ENCODE measurements around the gene CFAP46. TPM values are rescaled to one million over a fixed set of nuclear protein-coding genes. Genes with fewer than 3 reads are reported as not detected.

Gene CFAP46
- polyA plus RNA-seq, 3 donors, result 0.07 TPM; not detected in 2

DNA sequence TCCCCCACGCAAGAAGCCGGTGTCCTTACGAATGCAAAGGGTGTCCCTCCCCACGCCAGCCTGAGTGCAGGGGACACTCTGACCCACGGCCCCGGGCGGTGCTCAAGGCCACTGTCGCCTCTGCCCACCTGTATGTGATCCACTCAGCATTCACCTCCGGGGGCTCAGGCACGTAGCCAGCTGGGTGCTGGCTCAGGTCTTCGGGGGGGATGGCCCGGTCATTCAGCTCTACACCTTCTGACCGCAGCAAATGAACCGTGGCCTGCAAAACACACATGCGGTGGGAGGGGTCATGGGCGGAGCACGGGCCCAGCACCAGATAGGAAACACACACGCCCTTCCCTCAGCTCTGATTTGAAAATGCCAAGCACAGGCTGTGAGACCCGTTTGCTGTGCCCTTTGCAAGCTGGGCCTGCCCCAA is 25.9 kb downstream of the CFAP46 start:
- no peak overlapping the region for H3K4me3 Mint-ChIP-seq
- TF ChIP-seq, protein P1, sequence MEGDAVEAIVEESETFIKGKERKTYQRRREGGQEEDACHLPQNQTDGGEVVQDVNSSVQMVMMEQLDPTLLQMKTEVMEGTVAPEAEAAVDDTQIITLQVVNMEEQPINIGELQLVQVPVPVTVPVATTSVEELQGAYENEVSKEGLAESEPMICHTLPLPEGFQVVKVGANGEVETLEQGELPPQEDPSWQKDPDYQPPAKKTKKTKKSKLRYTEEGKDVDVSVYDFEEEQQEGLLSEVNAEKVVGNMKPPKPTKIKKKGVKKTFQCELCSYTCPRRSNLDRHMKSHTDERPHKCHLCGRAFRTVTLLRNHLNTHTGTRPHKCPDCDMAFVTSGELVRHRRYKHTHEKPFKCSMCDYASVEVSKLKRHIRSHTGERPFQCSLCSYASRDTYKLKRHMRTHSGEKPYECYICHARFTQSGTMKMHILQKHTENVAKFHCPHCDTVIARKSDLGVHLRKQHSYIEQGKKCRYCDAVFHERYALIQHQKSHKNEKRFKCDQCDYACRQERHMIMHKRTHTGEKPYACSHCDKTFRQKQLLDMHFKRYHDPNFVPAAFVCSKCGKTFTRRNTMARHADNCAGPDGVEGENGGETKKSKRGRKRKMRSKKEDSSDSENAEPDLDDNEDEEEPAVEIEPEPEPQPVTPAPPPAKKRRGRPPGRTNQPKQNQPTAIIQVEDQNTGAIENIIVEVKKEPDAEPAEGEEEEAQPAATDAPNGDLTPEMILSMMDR (IDR thresholded peaks at IDR 0.05), result no peak

DNA sequence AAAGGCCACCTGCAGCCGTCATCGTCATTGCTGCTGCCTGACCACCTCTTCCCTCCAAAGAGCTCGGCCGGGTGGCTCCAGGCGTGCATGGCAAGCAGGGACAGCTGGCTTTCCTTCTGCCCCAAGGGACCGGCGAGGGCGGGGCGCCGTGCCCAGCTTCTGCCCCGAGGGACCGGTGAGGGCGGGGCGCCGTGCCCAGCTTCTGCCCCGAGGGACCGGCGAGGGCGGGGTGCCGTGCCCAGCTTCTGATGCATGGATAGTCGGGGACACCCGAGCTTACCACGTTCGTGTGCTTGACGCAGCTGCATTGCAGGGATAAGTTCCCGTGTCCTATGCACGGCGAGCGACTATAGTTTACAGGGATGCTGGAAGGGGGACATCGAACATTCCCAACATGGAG is 27.0 kb downstream of the CFAP46 start:
- Histone ChIP-seq H3K9me3 (replicated peaks in 1 of 2; ENCODE audit: control insufficient read depth in 1 of 2, insufficient read depth in 1 of 2, low read length in 2 of 2) (no peaks in the 10 kb centered on the region), H3K27me3 (ENCODE audit: control insufficient read depth in 2 of 2, insufficient read depth in 2 of 2, low read length in 2 of 2) (no peaks in the 10 kb centered on the region), H3K4me3 (replicated peaks in 1 of 3; ENCODE audit: low read depth in 2 of 3, low read length in 3 of 3) (no peak overlapping the region), H3K79me2 (ENCODE audit: insufficient read depth, low read length) (no peaks in the 10 kb centered on the region), H3K4me1 (ENCODE audit: control insufficient read depth in 1 of 2, insufficient read depth in 2 of 2, low read length in 2 of 2) (no peaks in the 10 kb centered on the region), H2AFZ (ENCODE audit: insufficient read depth, low read depth, low read length, poor library complexity, severe bottlenecking) (no peak overlapping the region), H3K27ac (ENCODE audit: low read depth in 1 of 2, low read length in 2 of 2) (no peak overlapping the region), H3K9ac (ENCODE audit: insufficient read depth, low read length, poor library complexity, severe bottlenecking) (no peak overlapping the region), H3K36me3 (replicated peaks in 1 of 2; ENCODE audit: control insufficient read depth in 1 of 2, insufficient read depth in 2 of 2, low read length in 2 of 2) (no peaks in the 10 kb centered on the region), H3K4me2 (replicated peaks; ENCODE audit: extremely low read depth, low read length, poor library complexity, severe bottlenecking) (no peak overlapping the region), H4K20me1 (ENCODE audit: insufficient read depth, low read length) (no peaks in the 10 kb centered on the region)
- no peaks in the 10 kb centered on the region for H3K36me3 Mint-ChIP-seq
- WGBS (ENCODE audit: insufficient coverage), result 97% methylated on average over 18 of the region's 30 CpGs
- intact Hi-C loops (cut with micrococcal nuclease), result no loop called here
- H3K4me1 Mint-ChIP-seq, result no peaks in the 10 kb centered on the region
- DNase-seq, result no peak
- no peak overlapping the region for H3K4me3 Mint-ChIP-seq
- TF ChIP-seq, protein P1 (IDR thresholded peaks at IDR 0.05), result no peak
- no peak overlapping the region for H3K27ac Mint-ChIP-seq
- no peaks in the 10 kb centered on the region for H3K9me3 Mint-ChIP-seq
- H3K27me3 Mint-ChIP-seq (ENCODE audit: low read depth in 3 of 3), result peaks cover 0 to 5% (median 4%) of the 10 kb centered on the region in 3 donors

More for the DNA sequence above, 25.9 kb downstream of the CFAP46 start:
- Mint-ChIP-seq H3K36me3 (no peaks in the 10 kb centered on the region), H3K27ac (no peak overlapping the region), H3K27me3 (ENCODE audit: low read depth in 3 of 3) (peaks cover 0 to 5% (median 2%) of the 10 kb centered on the region in 3 donors), H3K4me1 (no peaks in the 10 kb centered on the region), H3K9me3 (no peaks in the 10 kb centered on the region)
- H3K79me2 ChIP-seq (ENCODE audit: insufficient read depth, low read length), result no peaks in the 10 kb centered on the region
- WGBS (ENCODE audit: insufficient coverage), result 91% methylated on average over 19 of the region's 19 CpGs
- no peak overlapping the region for H3K4me2 ChIP-seq (replicated peaks; ENCODE audit: extremely low read depth, low read length, poor library complexity, severe bottlenecking)
- H3K27me3 ChIP-seq (ENCODE audit: control insufficient read depth in 2 of 2, insufficient read depth in 2 of 2, low read length in 2 of 2), result no peaks in the 10 kb centered on the region
- H3K36me3 ChIP-seq (replicated peaks in 1 of 2; ENCODE audit: control insufficient read depth in 1 of 2, insufficient read depth in 2 of 2, low read length in 2 of 2), result no peaks in the 10 kb centered on the region
- intact Hi-C loops (cut with micrococcal nuclease), result no loop called here
- no peak overlapping the region for H3K9ac ChIP-seq (ENCODE audit: insufficient read depth, low read length, poor library complexity, severe bottlenecking)
- no peaks in the 10 kb centered on the region for H3K4me1 ChIP-seq (ENCODE audit: control insufficient read depth in 1 of 2, insufficient read depth in 2 of 2, low read length in 2 of 2)
- no peak overlapping the region for H3K4me3 ChIP-seq (replicated peaks in 1 of 3; ENCODE audit: low read depth in 2 of 3, low read length in 3 of 3)
- H4K20me1 ChIP-seq (ENCODE audit: insufficient read depth, low read length), result no peaks in the 10 kb centered on the region
- H2AFZ ChIP-seq (ENCODE audit: insufficient read depth, low read depth, low read length, poor library complexity, severe bottlenecking), result no peak overlapping the region
- no peak overlapping the region for H3K27ac ChIP-seq (ENCODE audit: low read depth in 1 of 2, low read length in 2 of 2)
- no peaks in the 10 kb centered on the region for H3K9me3 ChIP-seq (replicated peaks in 1 of 2; ENCODE audit: control insufficient read depth in 1 of 2, insufficient read depth in 1 of 2, low read length in 2 of 2)
- no peak for DNase-seq

Data from CD14-positive monocyte (primary cell).